Activated T-cell treated with anti-CD3 and anti-CD28 coated beads, Interleukin-2, amount 50 U/mL, for 24 hours (primary cell): ENCODE data around the gene PDE6A.

Source experiments
- DNase-seq: peaks from one replicate; pipeline ENCODE4 v3.0.0-alpha.2; 2020
- H3K27ac Mint-ChIP-seq: 2 replicates; pipeline ENCODE4 v1.8.0; 2020; ENCODE audit warnings: mild to moderate bottlenecking, mixed read lengths
- H3K27me3 Mint-ChIP-seq: 2 replicates; pipeline ENCODE4 v1.8.0; 2020; ENCODE audit warnings: mixed read lengths
- H3K36me3 Mint-ChIP-seq: 2 replicates; pipeline ENCODE4 v1.8.0; 2020; ENCODE audit warnings: low read depth, mixed read lengths
- H3K4me1 Mint-ChIP-seq: 2 replicates; pipeline ENCODE4 v1.8.0; 2020; ENCODE audit warnings: low read depth, mixed read lengths
- H3K4me3 Mint-ChIP-seq: 2 replicates; pipeline ENCODE4 v1.8.0; 2020; ENCODE audit warnings: mild to moderate bottlenecking, moderate library complexity, mixed read lengths
- H3K9me3 Mint-ChIP-seq: 2 replicates; pipeline ENCODE4 v1.8.0; 2020; ENCODE audit warnings: mixed read lengths

Gene PDE6A

GRCh38 chr5:149940941-149941644 is 3.5 kb downstream of the PDE6A start:
- DNase-seq = no peak
- Mint-ChIP-seq H3K27me3 (peaks cover 10% of the 10 kb centered on the region), H3K9me3 (no peaks in the 10 kb centered on the region), H3K36me3 (no peaks in the 10 kb centered on the region), H3K27ac (no peak overlapping the region), H3K4me1 (peaks cover 8% of the 10 kb centered on the region), H3K4me3 (no peak overlapping the region)

GRCh38 chr5:149940077-149940574 is 4.5 kb downstream of the PDE6A start:
- H3K27ac Mint-ChIP-seq = peak overlapping the region; percentile 16
- no peak overlapping the region for H3K4me3 Mint-ChIP-seq
- peaks cover 8% of the 10 kb centered on the region for H3K4me1 Mint-ChIP-seq
- peaks cover 10% of the 10 kb centered on the region for H3K27me3 Mint-ChIP-seq
- DNase-seq = no peak
- no peaks in the 10 kb centered on the region for H3K9me3 Mint-ChIP-seq
- H3K36me3 Mint-ChIP-seq = no peaks in the 10 kb centered on the region

GRCh38 chr5:149939546-149939945 is 5.0 kb downstream of the PDE6A start:
- no peak for DNase-seq
- no peaks in the 10 kb centered on the region for H3K9me3 Mint-ChIP-seq
- H3K27ac Mint-ChIP-seq = no peak overlapping the region
- H3K4me1 Mint-ChIP-seq = peaks cover 8% of the 10 kb centered on the region
- no peak overlapping the region for H3K4me3 Mint-ChIP-seq
- H3K27me3 Mint-ChIP-seq = peaks cover 13% of the 10 kb centered on the region
- no peaks in the 10 kb centered on the region for H3K36me3 Mint-ChIP-seq

- Mint-ChIP-seq H3K27ac (no peak overlapping the region), H3K9me3 (no peaks in the 10 kb centered on the region), H3K27me3 (peaks cover 17% of the 10 kb centered on the region), H3K36me3 (no peaks in the 10 kb centered on the region), H3K4me1 (peaks cover 8% of the 10 kb centered on the region), H3K4me3 (no peak overlapping the region)
- DNase-seq = no peak
Measured at GRCh38 chr5:149938791-149939358, 5.7 kb downstream of the PDE6A start.

- Mint-ChIP-seq H3K36me3 (no peaks in the 10 kb centered on the region), H3K27ac (no peak overlapping the region), H3K4me3 (no peak overlapping the region), H3K4me1 (peaks cover 8% of the 10 kb centered on the region), H3K9me3 (no peaks in the 10 kb centered on the region), H3K27me3 (peaks cover 19% of the 10 kb centered on the region)
- DNase-seq = no peak
Measured at GRCh38 chr5:149938279-149938678, 6.3 kb downstream of the PDE6A start.

GRCh38 chr5:149937610-149938009 is 7.0 kb downstream of the PDE6A start:
- Mint-ChIP-seq H3K27ac (no peak overlapping the region), H3K36me3 (no peaks in the 10 kb centered on the region), H3K27me3 (peaks cover 19% of the 10 kb centered on the region), H3K4me1 (peaks cover 8% of the 10 kb centered on the region), H3K9me3 (no peaks in the 10 kb centered on the region), H3K4me3 (no peak overlapping the region)
- no peak for DNase-seq

- H3K27ac Mint-ChIP-seq = no peak overlapping the region
- H3K9me3 Mint-ChIP-seq = no peaks in the 10 kb centered on the region
- peaks cover 8% of the 10 kb centered on the region for H3K4me1 Mint-ChIP-seq
- peaks cover 27% of the 10 kb centered on the region for H3K27me3 Mint-ChIP-seq
- no peak overlapping the region for H3K4me3 Mint-ChIP-seq
- H3K36me3 Mint-ChIP-seq = no peaks in the 10 kb centered on the region
- no peak for DNase-seq
Measured at GRCh38 chr5:149936700-149937091, 7.9 kb downstream of the PDE6A start.

- H3K4me3 Mint-ChIP-seq = no peak overlapping the region
- no peaks in the 10 kb centered on the region for H3K9me3 Mint-ChIP-seq
- peaks cover 8% of the 10 kb centered on the region for H3K4me1 Mint-ChIP-seq
- no peak overlapping the region for H3K27ac Mint-ChIP-seq
- H3K27me3 Mint-ChIP-seq = peaks cover 29% of the 10 kb centered on the region
- no peaks in the 10 kb centered on the region for H3K36me3 Mint-ChIP-seq
- DNase-seq = no peak
Measured at GRCh38 chr5:149936044-149936699, 8.4 kb downstream of the PDE6A start.

- no peaks in the 10 kb centered on the region for H3K9me3 Mint-ChIP-seq
- peaks cover 13% of the 10 kb centered on the region for H3K4me1 Mint-ChIP-seq
- DNase-seq = no peak
- H3K36me3 Mint-ChIP-seq = no peaks in the 10 kb centered on the region
- no peak overlapping the region for H3K27ac Mint-ChIP-seq
- H3K4me3 Mint-ChIP-seq = no peak overlapping the region
- peaks cover 34% of the 10 kb centered on the region for H3K27me3 Mint-ChIP-seq
Measured at GRCh38 chr5:149935431-149935901, 9.1 kb downstream of the PDE6A start.

- H3K27ac Mint-ChIP-seq = no peak overlapping the region
- H3K9me3 Mint-ChIP-seq = no peaks in the 10 kb centered on the region
- DNase-seq = no peak
- H3K27me3 Mint-ChIP-seq = peaks cover 37% of the 10 kb centered on the region
- H3K36me3 Mint-ChIP-seq = no peaks in the 10 kb centered on the region
- H3K4me1 Mint-ChIP-seq = peaks cover 5% of the 10 kb centered on the region
- no peak overlapping the region for H3K4me3 Mint-ChIP-seq
Measured at GRCh38 chr5:149932445-149933350, 11.9 kb downstream of the PDE6A start.

- no peaks in the 10 kb centered on the region for H3K9me3 Mint-ChIP-seq
- no peaks in the 10 kb centered on the region for H3K36me3 Mint-ChIP-seq
- peaks cover 5% of the 10 kb centered on the region for H3K4me1 Mint-ChIP-seq
- peaks cover 33% of the 10 kb centered on the region for H3K27me3 Mint-ChIP-seq
- no peak overlapping the region for H3K27ac Mint-ChIP-seq
- DNase-seq = no peak
- no peak overlapping the region for H3K4me3 Mint-ChIP-seq
Measured at GRCh38 chr5:149931992-149932436, 12.6 kb downstream of the PDE6A start.

GRCh38 chr5:149930749-149931574 is 13.6 kb downstream of the PDE6A start:
- Mint-ChIP-seq H3K27ac (no peak overlapping the region), H3K4me3 (no peak overlapping the region), H3K9me3 (no peaks in the 10 kb centered on the region), H3K4me1 (peaks cover 5% of the 10 kb centered on the region), H3K36me3 (no peaks in the 10 kb centered on the region), H3K27me3 (peaks cover 30% of the 10 kb centered on the region)
- DNase-seq = no peak

- H3K4me3 Mint-ChIP-seq = no peak overlapping the region
- peaks cover 5% of the 10 kb centered on the region for H3K4me1 Mint-ChIP-seq
- no peak overlapping the region for H3K27ac Mint-ChIP-seq
- DNase-seq = no peak
- peaks cover 30% of the 10 kb centered on the region for H3K27me3 Mint-ChIP-seq
- H3K9me3 Mint-ChIP-seq = no peaks in the 10 kb centered on the region
- no peaks in the 10 kb centered on the region for H3K36me3 Mint-ChIP-seq
Measured at GRCh38 chr5:149930043-149930748, 14.4 kb downstream of the PDE6A start.
